ENCODE data around the gene HOXB9. TPM values are rescaled to one million over a fixed set of nuclear protein-coding genes. Genes with fewer than 3 reads are reported as not detected.

The HOXB9 gene
- total RNA-seq: 0.71 TPM in 1 of 2 replicates, not detected in the other

DNA sequence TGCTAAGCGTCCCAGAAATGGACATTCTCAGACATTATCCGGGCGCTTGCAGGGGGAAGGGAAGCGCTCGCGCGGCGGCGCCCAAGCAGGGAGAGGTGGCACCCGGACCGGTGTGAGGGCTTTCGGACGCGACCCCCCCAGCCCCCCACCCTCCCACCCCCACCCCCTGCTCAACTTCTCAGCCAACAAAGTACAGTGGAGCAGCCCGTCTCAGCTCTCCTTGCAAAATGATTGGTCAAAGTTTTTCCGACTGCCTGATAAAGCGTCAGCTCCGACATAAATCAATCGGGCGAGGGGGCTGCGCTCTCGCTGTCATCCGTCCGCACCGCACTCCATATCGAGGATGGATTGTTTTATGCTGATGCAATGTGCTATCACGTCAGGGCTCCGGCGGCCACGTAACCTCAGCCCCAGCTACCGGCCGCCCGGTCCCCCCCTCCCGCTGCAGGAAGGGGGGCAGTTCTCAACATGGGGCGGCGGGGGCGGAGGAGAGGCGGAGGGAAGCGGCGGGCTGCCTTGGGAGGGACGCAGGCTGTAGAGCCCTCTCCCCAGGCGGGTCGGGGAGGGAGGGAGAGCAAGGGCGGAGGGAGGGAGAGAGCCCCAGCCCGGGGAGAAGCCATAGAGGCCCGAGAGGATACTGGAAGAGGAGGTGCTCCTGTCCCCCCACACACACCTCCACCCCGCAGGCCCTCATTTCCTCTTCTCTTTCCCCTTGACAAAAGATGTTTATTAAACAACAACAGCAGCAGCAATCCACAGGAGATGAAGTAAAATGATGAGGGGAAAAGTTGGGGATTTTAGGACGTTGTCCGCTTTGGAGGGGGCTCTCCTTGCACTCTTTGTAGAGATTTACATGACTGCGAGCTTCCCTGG lies at the start of gene HOXB9:
Gene HOXB9 (minus strand): TSS at position 114 of the 873 bp plus-strand sequence. CDS start 89 bp downstream, at position 25.

DNA sequence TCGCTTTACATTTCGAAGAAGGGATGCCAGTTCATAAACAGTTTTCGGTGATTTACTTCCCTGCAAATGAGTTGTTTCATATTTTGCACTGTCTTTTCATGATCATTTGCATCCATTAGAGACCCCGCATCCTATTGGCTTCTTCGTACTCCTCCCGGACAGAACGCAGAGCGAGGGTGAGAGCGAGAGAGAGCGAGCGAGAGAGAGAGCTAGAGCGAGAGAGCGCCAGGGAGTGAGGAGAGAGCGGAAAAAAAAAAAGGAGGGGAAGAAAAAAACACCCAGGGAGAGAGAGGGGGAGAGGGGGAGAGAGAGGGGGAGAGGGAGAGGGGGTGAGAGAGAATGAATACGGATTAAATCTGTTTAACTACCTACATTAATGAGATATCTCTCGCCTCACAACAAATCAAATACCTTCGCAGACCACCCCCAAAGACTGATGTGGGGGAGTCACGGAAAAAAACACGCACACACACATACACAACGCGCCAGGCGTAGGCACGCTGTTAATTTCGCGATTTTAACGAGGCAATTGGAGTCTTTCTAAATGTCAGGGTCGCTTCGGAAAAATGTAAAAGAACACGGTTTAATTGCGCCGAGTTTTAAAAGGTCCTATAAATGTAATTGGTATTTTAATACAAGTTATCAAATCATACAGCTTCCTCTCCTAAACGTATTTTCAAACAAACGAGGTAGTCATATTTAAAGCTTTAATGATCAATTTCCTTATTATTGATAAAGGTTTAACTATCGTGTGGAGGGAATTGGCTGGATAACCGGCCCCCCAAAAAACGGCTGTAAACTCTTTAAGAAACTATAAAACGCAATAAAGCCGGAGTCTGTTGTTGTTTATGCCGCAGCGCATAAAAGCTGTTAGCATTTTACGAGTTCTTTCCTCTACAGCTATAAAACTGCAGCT lies 10.9 kb downstream of the HOXB9 start, which contains the start of gene HOXB8:
Gene HOXB8 (minus strand): TSS at position 246 of the 916 bp plus-strand sequence. CDS start 588 bp downstream, outside the sequence.

DNA sequence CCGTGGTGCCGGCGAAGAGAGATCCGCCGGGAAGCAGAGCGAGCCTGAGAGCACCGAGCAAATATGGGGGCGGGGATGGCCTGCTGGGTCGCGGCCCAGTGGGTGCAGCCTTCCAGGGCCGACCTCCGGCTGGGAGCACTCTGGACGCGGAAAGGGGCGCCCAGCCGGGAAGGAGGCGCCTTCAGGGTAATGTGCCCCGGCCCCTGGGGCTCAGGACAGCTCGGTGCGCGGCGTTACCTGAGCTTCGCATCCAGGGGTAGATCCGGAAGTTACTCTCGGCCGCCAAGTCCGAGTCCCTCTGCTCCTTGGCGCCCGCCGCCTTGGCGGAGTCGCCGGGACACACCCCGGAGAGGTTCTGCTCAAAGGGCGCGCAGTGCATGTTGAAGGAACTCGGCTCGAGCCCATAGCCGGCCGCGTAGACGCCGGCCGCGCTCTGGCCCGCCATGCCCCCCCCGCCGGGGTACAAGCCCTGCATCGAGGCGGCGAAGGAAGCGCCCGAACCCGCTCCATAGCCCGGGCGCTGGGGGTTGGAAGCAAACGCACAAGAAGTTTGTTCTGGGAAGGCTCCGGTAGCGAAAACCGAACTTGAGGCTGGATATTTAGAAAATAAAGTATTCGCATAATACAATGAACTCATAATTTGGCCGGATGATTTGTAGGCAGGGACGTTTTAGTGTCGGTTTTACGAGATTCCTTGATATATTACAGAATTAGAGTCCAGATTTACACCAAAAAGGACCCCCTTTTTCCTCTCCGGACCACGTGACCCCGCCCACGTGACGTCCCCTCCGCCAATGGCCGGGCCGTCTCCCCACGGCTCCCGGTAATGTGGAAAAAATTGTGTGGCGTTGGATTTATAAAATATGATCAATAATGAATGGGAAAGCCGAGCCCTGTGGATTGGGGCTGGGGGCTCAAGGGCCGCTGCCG lies 15.6 kb downstream of the HOXB9 start, which contains the start of gene HOXB7:
Gene HOXB7 (minus strand): TSS at position 736 of the 930 bp plus-strand sequence. CDS start 99 bp downstream, at position 637.

DNA sequence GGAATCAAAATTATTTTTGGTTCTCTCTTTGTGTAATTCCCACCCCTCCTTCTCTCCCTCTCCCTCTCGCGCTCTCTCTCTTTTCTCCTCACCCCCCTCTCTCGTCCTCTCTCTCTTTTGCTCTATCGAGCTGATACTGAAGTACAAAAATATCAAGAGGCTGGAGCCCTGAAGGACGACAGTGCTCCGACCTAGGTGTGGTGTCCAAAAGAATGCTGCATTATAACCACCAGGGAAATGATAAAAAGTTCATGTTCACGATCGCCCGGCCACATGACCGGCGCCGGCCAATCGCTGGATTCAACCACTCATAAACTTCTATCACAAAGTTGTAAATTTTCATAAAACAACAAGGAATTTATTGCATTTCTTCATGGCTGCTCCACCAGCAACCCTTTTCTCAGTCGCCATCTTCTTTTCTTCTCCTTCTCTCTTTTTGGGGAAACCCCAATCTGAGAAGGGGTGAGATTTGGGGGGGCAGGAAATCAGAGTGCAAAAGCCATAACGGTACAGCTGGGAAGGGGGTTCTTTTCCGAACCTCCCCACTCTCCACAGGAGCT lies 21.3 kb downstream of the HOXB9 start, which contains the start of gene HOXB6:
Gene HOXB6 (minus strand): TSS at position 217 of the 560 bp plus-strand sequence. CDS start 6,836 bp downstream, outside the sequence.

DNA sequence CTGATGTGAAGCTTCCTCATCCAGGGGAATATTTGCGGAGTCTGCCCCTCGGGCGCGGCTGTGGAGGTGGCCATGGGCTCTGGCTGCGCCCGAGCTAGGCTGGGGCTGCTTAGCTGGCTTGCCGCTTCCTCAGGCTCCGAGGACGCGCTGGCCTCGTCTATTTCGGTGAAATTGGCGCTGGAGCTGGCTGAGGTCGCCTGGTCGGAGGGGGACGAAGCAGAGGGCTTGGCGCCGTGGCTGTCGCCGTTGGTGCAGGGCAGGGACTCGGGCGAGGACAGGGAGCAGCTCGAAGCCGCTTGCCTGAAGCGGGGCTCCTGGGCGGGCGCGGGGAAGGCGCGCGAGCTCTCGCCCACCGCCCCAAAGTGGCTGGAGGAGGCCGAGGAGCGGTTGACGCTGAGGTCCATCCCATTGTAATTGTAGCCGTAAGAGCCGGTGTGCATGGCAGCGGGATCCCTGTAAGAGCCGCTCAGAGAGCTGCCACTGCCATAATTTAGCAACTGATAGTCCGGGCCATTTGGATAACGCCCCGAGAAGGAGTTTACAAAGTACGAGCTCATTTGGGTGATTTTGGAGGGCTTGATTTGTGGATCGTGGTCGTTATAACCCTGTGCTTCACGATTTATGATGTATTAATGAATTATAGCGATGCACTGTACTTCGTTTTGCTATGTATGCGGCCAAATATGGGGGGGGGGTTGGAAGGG lies 32.9 kb downstream of the HOXB9 start, which contains the start of gene HOXB5:
Gene HOXB5 (minus strand): TSS at position 654 of the 704 bp plus-strand sequence. CDS start 97 bp downstream, at position 557.

DNA sequence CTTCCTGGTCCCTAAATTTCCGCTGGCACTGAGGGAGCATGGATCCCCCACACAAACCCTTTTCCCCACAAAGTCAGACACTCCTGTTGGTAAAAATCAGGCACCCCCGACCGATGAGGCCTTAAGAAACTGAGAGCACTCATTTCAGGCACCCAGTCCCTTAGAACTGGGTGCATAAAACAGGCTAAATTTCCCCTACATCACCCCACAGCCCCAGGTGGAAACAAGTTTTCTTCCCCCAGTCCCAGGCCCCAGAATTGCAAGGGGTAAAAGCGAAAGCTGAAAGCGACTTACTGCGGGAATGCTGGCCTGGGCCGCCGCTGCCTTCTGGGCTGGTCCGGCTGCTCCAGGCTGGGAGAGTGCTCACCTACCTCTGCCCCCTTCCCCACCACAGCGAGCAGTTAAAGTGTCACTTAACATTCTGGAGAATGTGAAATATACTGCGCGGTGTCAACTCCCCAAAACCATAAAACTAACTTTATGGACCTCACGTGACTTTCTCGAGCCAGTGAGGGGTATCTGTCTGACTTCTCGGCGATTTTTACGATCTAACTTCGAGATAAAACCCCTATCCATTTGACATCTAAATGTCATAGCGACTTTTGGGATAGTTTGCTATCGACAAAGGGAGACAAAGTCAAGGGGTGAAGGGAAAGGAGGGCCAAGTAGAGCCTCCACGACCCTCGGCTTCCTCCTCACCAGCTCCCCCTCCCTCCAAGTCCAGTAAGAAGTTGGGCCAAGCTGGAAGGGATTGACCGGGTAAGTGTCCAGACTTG lies 36.1 kb downstream of the HOXB9 start, which contains the start of gene HOXB3:
Gene HOXB3 (minus strand): TSS at position 411 of the 776 bp plus-strand sequence. CDS start 37,767 bp downstream, outside the sequence.

DNA sequence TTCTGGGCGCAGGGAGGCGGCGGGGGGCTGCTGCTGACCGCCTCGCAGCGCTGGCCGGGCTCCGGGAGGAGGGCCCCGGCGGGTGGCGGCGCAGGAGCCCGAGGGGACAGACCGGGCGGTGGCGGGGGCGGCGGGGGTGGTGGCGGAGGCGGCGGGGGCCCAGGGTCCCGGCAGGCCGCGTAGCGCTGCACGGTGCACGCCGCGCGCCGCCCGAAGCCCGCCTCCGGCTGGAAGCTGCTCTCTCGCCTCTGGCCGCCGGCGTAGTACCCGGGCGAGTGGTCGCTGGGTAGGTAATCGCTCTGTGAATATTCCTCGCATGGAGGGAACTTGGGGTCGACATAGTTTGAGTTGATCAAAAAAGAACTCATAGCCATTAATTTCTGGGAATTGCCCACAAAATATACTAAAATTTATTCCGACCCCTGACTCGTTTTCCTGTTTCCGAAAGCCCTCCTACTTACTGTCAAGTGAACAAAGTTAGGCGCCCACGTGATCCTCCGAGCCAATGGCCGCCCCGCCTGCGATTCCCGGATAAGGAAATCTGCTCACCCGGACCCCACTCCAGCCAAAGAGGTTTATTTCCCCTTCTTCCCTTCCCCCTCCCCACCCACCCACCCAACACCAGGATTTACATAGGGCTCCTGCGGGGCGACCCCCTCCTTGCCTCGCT lies 48.1 kb downstream of the HOXB9 start, which contains the start of gene HOXB4:
Gene HOXB4 (minus strand): TSS at position 405 of the 670 bp plus-strand sequence. CDS start 31 bp downstream, at position 374.

Other genes with a start within 250 kb of the HOXB9 start
- gene SKAP1, start 196.1 kb downstream of the HOXB9 start, total RNA-seq: not detected in 2 replicates
- not detected in 2 replicates for gene HOXB1, start 95.3 kb downstream of the HOXB9 start, total RNA-seq
- 16.7 and 20.8 TPM in 2 replicates for gene HOXB2, start 81.2 kb downstream of the HOXB9 start, total RNA-seq
- gene HOXB4, start 48.0 kb downstream of the HOXB9 start, total RNA-seq: 0.53 and 2.6 TPM in 2 replicates
- 5.5 and 6.4 TPM in 2 replicates for gene HOXB3, start 36.1 kb downstream of the HOXB9 start, total RNA-seq
- gene HOXB5, start 32.6 kb downstream of the HOXB9 start, total RNA-seq: 0.18 TPM in 1 of 2 replicates, not detected in the other
- gene HOXB6, start 21.4 kb downstream of the HOXB9 start, total RNA-seq: 2.8 and 11.0 TPM in 2 replicates
- gene HOXB7, start 15.3 kb downstream of the HOXB9 start, total RNA-seq: 7.1 and 7.8 TPM in 2 replicates
- not detected in 2 replicates for gene HOXB8, start 11.1 kb downstream of the HOXB9 start, total RNA-seq
- not detected in 2 replicates for gene PRAC1, start 96.2 kb upstream of the HOXB9 start, total RNA-seq
- not detected in 2 replicates for gene PRAC2, start 96.8 kb upstream of the HOXB9 start, total RNA-seq
- gene HOXB13, start 102.4 kb upstream of the HOXB9 start, total RNA-seq: not detected in 2 replicates
- not detected in 2 replicates for gene TTLL6, start 190.9 kb upstream of the HOXB9 start, total RNA-seq
- gene CALCOCO2, start 204.7 kb upstream of the HOXB9 start, total RNA-seq: 48.9 and 54.5 TPM in 2 replicates

Data from myometrial cell (primary cell).